Endothelial cell of umbilical vein (primary cell): Measurements from ENCODE around the gene KHDRBS1. TPM values are rescaled to one million over a fixed set of nuclear protein-coding genes. Genes with fewer than 3 reads are reported as not detected.

Source experiments
- BruUV-seq: library from RNA; stranded (reverse); fragments of 400-500 nt; replicated peaks from 2 replicates; lab custom pipeline; 2021; lab: Mats Ljungman, UMichigan
- CTCF ChIA-PET: fragments of 300-600, 350-600 bp; sonication (Branson Sonifier 250); formaldehyde crosslinking; loops from one replicate; lab custom pipeline; 2021; ENCODE audit warnings: antibody characterized with exemption, inconsistent platforms; lab: Charles Lee
- POLR2A ChIA-PET: fragments of 300-600, 350-600 bp; sonication (Branson Sonifier 250); formaldehyde crosslinking; loops from one replicate; lab custom pipeline; 2021; ENCODE audit warnings: antibody characterized with exemption, inconsistent platforms; lab: Charles Lee
- DNase-seq: peaks from one replicate; pipeline ENCODE4 v3.0.0-alpha.2; 2011; ENCODE audit warnings: low read depth, low spot score
- FAIRE-seq: peaks from 2 replicates; lab custom pipeline; 2011; peaks lifted over from hg19 to GRCh38; lab: Jason Lieb, UNC
- H2AFZ ChIP-seq: 2 replicates; pipeline ENCODE4 v1.6.0; 2012; ENCODE audit warnings: low read depth, low read length, control low read depth, inconsistent platforms
- H3K27ac ChIP-seq: 2 replicates; pipeline ENCODE4 v1.5.1; 2011; ENCODE audit warnings: low read depth, mild to moderate bottlenecking, control low read depth, low read length, moderate library complexity; ENCODE audit not compliant: insufficient read depth
- H3K27me3 ChIP-seq, 2 experiments: 2 replicates each; pipeline versions ENCODE4 v1.6.0 to v1.6.1; 2011; ENCODE audit warnings: low read length in 2 of 2, mixed read lengths in 1 of 2; ENCODE audit not compliant: control insufficient read depth in 2 of 2, insufficient read depth in 2 of 2
- H3K36me3 ChIP-seq, 2 experiments: 2 replicates in 1 of 2; 3 replicates in 1 of 2; pipeline ENCODE4 v1.5.1; 2011; ENCODE audit warnings: low read length in 2 of 2, mild to moderate bottlenecking in 1 of 2, moderate library complexity in 1 of 2; ENCODE audit not compliant: control insufficient read depth in 2 of 2, insufficient read depth in 2 of 2; ENCODE audit errors: extremely low read depth in 1 of 2
- H3K4me1 ChIP-seq: 3 replicates; pipeline ENCODE4 v1.5.1; 2011; ENCODE audit warnings: mild to moderate bottlenecking, low read length; ENCODE audit not compliant: control insufficient read depth, insufficient read depth; ENCODE audit errors: extremely low read depth
- H3K4me2 ChIP-seq: 2 replicates; pipeline ENCODE4 v1.6.1; 2011; ENCODE audit warnings: low read length, control low read depth, mixed read lengths; ENCODE audit not compliant: insufficient read depth
- H3K4me3 ChIP-seq, 3 experiments: fragments of 200-600 bp in 1 of 3; sonication (generic), shearing (Covaris generic) in 1 of 3; replicated peaks in 1 of 3; 2 replicates each; pipeline ENCODE4 v1.5.1; 2011 to 2016; ENCODE audit warnings: control low read depth in 3 of 3, low read length in 3 of 3, mild to moderate bottlenecking in 2 of 3, inconsistent platforms in 1 of 3, low read depth in 1 of 3, moderate library complexity in 1 of 3; ENCODE audit not compliant: insufficient read depth in 1 of 3
- H3K79me2 ChIP-seq: 2 replicates; pipeline ENCODE4 v1.6.0; 2012; ENCODE audit warnings: low read length, inconsistent platforms; ENCODE audit not compliant: control insufficient read depth, insufficient read depth
- H3K9ac ChIP-seq: replicated peaks from 2 replicates; pipeline ENCODE3; 2011; ENCODE audit warnings: low read length, control low read depth; ENCODE audit not compliant: insufficient read depth; ENCODE audit errors: extremely low read depth
- H3K9me1 ChIP-seq: replicated peaks from 3 replicates; pipeline ENCODE4 v1.6.0; 2011; ENCODE audit warnings: mild to moderate bottlenecking, low read length; ENCODE audit not compliant: control insufficient read depth, insufficient read depth; ENCODE audit errors: extremely low read depth
- H3K9me3 ChIP-seq: replicated peaks from 2 replicates; pipeline ENCODE4 v1.5.1; 2012; ENCODE audit warnings: low read length, inconsistent platforms; ENCODE audit not compliant: control insufficient read depth, insufficient read depth
- H4K20me1 ChIP-seq: replicated peaks from 2 replicates; pipeline ENCODE3; 2011; ENCODE audit warnings: mild to moderate bottlenecking, low read length; ENCODE audit not compliant: control insufficient read depth, insufficient read depth; ENCODE audit errors: extremely low read depth
- EZH2 ChIP-seq: IDR thresholded peaks from 2 replicates; pipeline ENCODE4 v1.6.1; 2012; ENCODE audit warnings: borderline replicate concordance, low read depth, mild to moderate bottlenecking, moderate library complexity, low read length, inconsistent platforms; ENCODE audit not compliant: severe bottlenecking
- FOS ChIP-seq: IDR thresholded peaks from 2 replicates; pipeline ENCODE4 v1.6.1; 2011; ENCODE audit warnings: mild to moderate bottlenecking, low read length, moderate library complexity, borderline replicate concordance; ENCODE audit not compliant: insufficient read depth
- GATA2 ChIP-seq: IDR thresholded peaks from 2 replicates; pipeline ENCODE4 v1.7.0; 2011; ENCODE audit warnings: low read depth, mild to moderate bottlenecking, moderate library complexity, mixed read lengths, low read length; ENCODE audit not compliant: insufficient read length, insufficient read depth
- JUN ChIP-seq: IDR thresholded peaks from 2 replicates; pipeline ENCODE4 v1.6.1; 2011; ENCODE audit warnings: borderline replicate concordance, low read depth; ENCODE audit not compliant: insufficient read length, insufficient read depth
- MYC ChIP-seq: IDR thresholded peaks from one replicate; pipeline ENCODE4 v1.6.1; 2011; ENCODE audit warnings: mild to moderate bottlenecking, low read depth, low read length
- POLR2A ChIP-seq: IDR thresholded peaks from 2 replicates; pipeline ENCODE4 v1.6.1; 2012; ENCODE audit warnings: low read depth, mild to moderate bottlenecking, control low read depth, low read length
- POLR2AphosphoS5 ChIP-seq: IDR thresholded peaks from 2 replicates; pipeline ENCODE4 v1.6.1; 2012; ENCODE audit warnings: low read depth, mild to moderate bottlenecking, control low read depth, low read length, moderate library complexity; ENCODE audit not compliant: insufficient read depth
- dilution Hi-C: fragments of 300-500 bp; cut with MboI; formaldehyde crosslinking; loops from one replicate; pipeline ENCODE4 v1.15.0; 2019; ENCODE audit warnings: low sequenced_read_pairs; ENCODE audit not compliant: extremely low pct_ligation_motif_present
- intact Hi-C: fragments of 100-400 bp; cut with micrococcal nuclease; formaldehyde crosslinking; loops from one replicate; pipeline ENCODE4 v1.10.0; 2022
- polyA plus RNA-seq, 4 experiments: library from polyadenylated mRNA; depleted of rRNA in 3 of 4; stranded (reverse) in 3 of 4; unstranded in 1 of 4; fragments of >200 nt; gene quantifications; 2 replicates each; pipeline versions ENCODE4 v1.2.1 to v1.2.3, GENCODE V29; 2011 to 2012; ENCODE audit warnings: missing spikeins in 1 of 4
- total RNA-seq: library from RNA; stranded (reverse); gene quantifications from 2 replicates; pipeline ENCODE4 v1.2.3, GENCODE V29; 2021
- TF ChIP-seq, protein P1 (sequence below): IDR thresholded peaks from 2 replicates; pipeline ENCODE4 v1.6.1; 2011; ENCODE audit not compliant: insufficient read depth, insufficient read length
- TF ChIP-seq, protein P2 (sequence below), 2 donors: IDR thresholded peaks; 1 replicate in 1 of 2; 2 replicates in 1 of 2; pipeline ENCODE4 v1.5.1; 2011; ENCODE audit warnings: low read length in 2 of 2, mild to moderate bottlenecking in 2 of 2, moderate library complexity in 2 of 2, control low read depth in 1 of 2, inconsistent platforms in 1 of 2, low read depth in 1 of 2; ENCODE audit not compliant: insufficient read depth in 1 of 2; ENCODE audit errors: extremely low read depth in 1 of 2

Gene KHDRBS1
- total and polyA plus RNA-seq, 2 donors (not counting 3 experiments of a cell fraction or from before 2014, with no cell fraction given) = 43.4 to 194 TPM

DNA sequence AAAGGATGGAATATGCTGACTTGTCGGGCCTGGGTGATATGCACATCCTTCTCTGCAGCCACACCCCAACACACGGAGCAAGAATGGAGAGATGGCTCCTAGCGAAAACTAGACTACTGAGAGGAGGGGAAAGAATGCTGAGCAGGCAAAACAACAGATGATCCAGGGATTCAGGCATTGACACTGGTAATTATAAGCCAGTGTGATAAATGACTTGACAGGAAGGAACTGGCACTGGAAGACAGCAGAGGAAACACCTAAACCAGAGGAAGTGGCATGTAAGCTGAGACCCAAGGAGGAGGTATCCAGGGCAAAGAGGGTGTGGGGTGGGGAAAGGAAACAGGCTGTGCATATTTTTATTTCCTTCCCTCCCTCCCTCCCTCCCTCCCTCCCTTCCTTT lies 31.7 kb upstream of the KHDRBS1 start:
- Histone ChIP-seq H3K9me1 (no peaks in the 10 kb centered on the region), H3K9me3 (no peaks in the 10 kb centered on the region), H3K36me3 (no peaks in the 10 kb centered on the region), H4K20me1 (no peaks in the 10 kb centered on the region), H3K4me3 (no peak overlapping the region), H2AFZ (peak overlapping the region; percentile 75), H3K4me2 (peak overlapping the region; percentile 63), H3K4me1 (peaks cover 16% of the 10 kb centered on the region), H3K27me3 (no peaks in the 10 kb centered on the region), H3K9ac (no peak overlapping the region), H3K27ac (no peak overlapping the region), H3K79me2 (no peaks in the 10 kb centered on the region)
- ChIA-PET POLR2A (interaction anchor here (0.5 kb wide), 1 partner anchor 62 kb away, joined by 3 read pairs; no protein-coding TSS in a partner anchor), CTCF (interaction anchor here (0.5 to 1.8 kb wide), 4 partner anchors 18 to 138 kb away, joined by 3 to 5 read pairs (median 4); no protein-coding TSS in a partner anchor)
- dilution Hi-C loops (no loop called here), intact Hi-C loops (no loop called here)
- DNase-seq (no peak), FAIRE-seq (no peak)
- TF ChIP-seq EZH2 = no peak
- TF ChIP-seq JUN = no peak
- TF ChIP-seq MYC = no peak
- TF ChIP-seq POLR2AphosphoS5 = no peak
- TF ChIP-seq, protein P1, sequence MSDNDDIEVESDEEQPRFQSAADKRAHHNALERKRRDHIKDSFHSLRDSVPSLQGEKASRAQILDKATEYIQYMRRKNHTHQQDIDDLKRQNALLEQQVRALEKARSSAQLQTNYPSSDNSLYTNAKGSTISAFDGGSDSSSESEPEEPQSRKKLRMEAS = no peak
- TF ChIP-seq POLR2A = no peak
- no peak for TF ChIP-seq FOS
- TF ChIP-seq, protein P2, sequence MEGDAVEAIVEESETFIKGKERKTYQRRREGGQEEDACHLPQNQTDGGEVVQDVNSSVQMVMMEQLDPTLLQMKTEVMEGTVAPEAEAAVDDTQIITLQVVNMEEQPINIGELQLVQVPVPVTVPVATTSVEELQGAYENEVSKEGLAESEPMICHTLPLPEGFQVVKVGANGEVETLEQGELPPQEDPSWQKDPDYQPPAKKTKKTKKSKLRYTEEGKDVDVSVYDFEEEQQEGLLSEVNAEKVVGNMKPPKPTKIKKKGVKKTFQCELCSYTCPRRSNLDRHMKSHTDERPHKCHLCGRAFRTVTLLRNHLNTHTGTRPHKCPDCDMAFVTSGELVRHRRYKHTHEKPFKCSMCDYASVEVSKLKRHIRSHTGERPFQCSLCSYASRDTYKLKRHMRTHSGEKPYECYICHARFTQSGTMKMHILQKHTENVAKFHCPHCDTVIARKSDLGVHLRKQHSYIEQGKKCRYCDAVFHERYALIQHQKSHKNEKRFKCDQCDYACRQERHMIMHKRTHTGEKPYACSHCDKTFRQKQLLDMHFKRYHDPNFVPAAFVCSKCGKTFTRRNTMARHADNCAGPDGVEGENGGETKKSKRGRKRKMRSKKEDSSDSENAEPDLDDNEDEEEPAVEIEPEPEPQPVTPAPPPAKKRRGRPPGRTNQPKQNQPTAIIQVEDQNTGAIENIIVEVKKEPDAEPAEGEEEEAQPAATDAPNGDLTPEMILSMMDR (IDR thresholded peaks at IDR 0.05; ENCODE audit: extremely low read depth in 1 of 2, insufficient read depth in 1 of 2, low read depth in 1 of 2, low read length in 2 of 2) = no peak
- no peak for TF ChIP-seq GATA2
- BruUV-seq = no TSS peak
